Measurements from ENCODE around the gene PTPRG. TPM values are rescaled to one million over a fixed set of nuclear protein-coding genes. Genes with fewer than 3 reads are reported as not detected.

The PTPRG gene
- polyA plus RNA-seq, 2 donors, result 1.1 to 1.6 TPM

DNA sequence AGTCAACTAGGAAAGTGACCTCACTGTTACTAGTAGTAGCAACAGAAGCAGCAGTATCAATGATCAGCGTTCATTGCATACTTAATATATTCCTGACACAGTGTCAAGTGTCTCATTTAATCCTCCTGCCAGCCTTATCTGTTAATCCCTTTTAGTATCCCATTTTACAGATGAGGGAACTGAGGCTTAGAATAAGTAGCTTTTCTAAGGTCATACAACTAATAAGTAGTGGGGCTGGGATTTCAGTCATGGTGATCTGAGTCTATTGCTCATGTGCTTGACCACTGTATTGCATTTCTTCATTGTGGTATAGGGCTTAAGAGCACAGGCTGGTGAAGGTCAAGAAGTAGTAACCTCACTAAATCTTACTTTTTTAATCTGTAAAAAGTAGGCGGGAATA, 233.6 kb downstream of the PTPRG start:
- 60 to 72% methylated on average over 2 of the region's 2 CpGs for WGBS, 2 donors
- Histone ChIP-seq H3K4me1 (ENCODE audit: control insufficient read depth in 2 of 2, insufficient read depth in 2 of 2, low read length in 1 of 2) (no peaks in the 10 kb centered on the region), H3K9me3 (ENCODE audit: control insufficient read depth in 2 of 2, insufficient read depth in 1 of 2, low read depth in 1 of 2, low read length in 1 of 2) (no peaks in the 10 kb centered on the region), H3K4me3 (ENCODE audit: low read depth in 1 of 2, low read length in 2 of 2) (no peak overlapping the region), H3K27ac (ENCODE audit: low read depth in 2 of 2, low read length in 1 of 2) (no peak overlapping the region), H3K27me3 (ENCODE audit: control insufficient read depth in 1 of 2, insufficient read depth in 2 of 2, low read length in 2 of 2) (no peaks in the 10 kb centered on the region), H3K36me3 (ENCODE audit: control insufficient read depth in 2 of 2, insufficient read depth in 2 of 2, low read length in 1 of 2) (no peaks in the 10 kb centered on the region)

DNA sequence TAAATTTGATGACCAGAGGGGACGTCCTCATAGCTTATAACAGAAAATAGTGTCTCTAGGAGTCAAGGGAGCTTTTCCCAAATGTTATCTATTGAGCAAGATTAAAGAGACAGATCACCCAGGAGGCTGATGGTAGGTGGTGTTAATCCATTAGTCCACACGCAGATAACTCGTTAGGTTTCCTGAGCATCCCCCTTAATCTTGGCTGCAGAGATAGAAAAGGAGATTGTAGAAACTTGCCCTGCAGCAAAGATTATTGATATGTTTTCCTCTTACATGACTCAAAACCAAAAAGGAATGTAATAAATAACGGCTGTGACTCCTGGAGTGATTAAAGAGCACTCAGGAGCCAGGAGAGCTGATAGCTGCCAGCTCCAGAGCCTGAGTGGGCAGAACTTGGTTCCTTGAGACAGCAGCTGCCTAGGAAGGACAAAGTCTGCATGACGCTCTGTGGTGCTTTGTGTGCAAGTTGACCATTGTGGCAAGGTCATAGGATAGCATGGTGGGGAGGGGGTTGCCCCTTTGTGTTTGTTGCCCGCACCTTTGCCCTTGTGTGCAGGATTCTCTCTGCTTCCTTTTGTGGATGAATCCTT, 234.8 kb downstream of the PTPRG start:
- WGBS, 2 donors, result 52 to 64% methylated on average over 6 of the region's 6 CpGs
- Histone ChIP-seq H3K36me3 (ENCODE audit: control insufficient read depth in 2 of 2, insufficient read depth in 2 of 2, low read length in 1 of 2) (no peaks in the 10 kb centered on the region), H3K27me3 (ENCODE audit: control insufficient read depth in 1 of 2, insufficient read depth in 2 of 2, low read length in 2 of 2) (no peaks in the 10 kb centered on the region), H3K4me1 (ENCODE audit: control insufficient read depth in 2 of 2, insufficient read depth in 2 of 2, low read length in 1 of 2) (no peaks in the 10 kb centered on the region), H3K27ac (ENCODE audit: low read depth in 2 of 2, low read length in 1 of 2) (no peak overlapping the region), H3K9me3 (ENCODE audit: control insufficient read depth in 2 of 2, insufficient read depth in 1 of 2, low read depth in 1 of 2, low read length in 1 of 2) (no peaks in the 10 kb centered on the region), H3K4me3 (ENCODE audit: low read depth in 1 of 2, low read length in 2 of 2) (no peak overlapping the region)

DNA sequence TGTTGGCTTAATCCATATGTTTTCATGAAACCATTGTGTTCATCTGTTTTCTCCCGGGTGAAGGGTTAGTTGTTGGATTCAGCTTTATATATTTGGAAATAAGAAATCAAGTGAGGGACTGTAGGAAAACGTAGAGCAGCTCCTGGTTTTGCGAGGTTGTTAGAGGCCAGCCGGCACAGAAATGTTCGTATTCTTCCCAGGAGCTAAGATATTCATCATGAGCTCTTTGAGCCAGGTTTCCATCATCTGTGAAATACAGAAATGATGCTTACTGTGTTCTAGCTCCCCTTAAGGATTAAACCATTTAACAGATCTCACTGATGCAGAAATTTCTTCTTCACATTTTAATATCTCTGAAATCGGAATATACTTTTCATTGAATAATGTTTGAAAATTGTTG, 235.5 kb downstream of the PTPRG start:
- H3K9me3 ChIP-seq (ENCODE audit: control insufficient read depth in 2 of 2, insufficient read depth in 1 of 2, low read depth in 1 of 2, low read length in 1 of 2), result no peaks in the 10 kb centered on the region
- no peak overlapping the region for H3K4me3 ChIP-seq (ENCODE audit: low read depth in 1 of 2, low read length in 2 of 2)
- H3K4me1 ChIP-seq (ENCODE audit: control insufficient read depth in 2 of 2, insufficient read depth in 2 of 2, low read length in 1 of 2), result no peaks in the 10 kb centered on the region
- WGBS, 2 donors, result 82 to 86% methylated on average over 6 of the region's 6 CpGs
- no peak overlapping the region for H3K27ac ChIP-seq (ENCODE audit: low read depth in 2 of 2, low read length in 1 of 2)
- H3K36me3 ChIP-seq (ENCODE audit: control insufficient read depth in 2 of 2, insufficient read depth in 2 of 2, low read length in 1 of 2), result no peaks in the 10 kb centered on the region
- H3K27me3 ChIP-seq (ENCODE audit: control insufficient read depth in 1 of 2, insufficient read depth in 2 of 2, low read length in 2 of 2), result no peaks in the 10 kb centered on the region

DNA sequence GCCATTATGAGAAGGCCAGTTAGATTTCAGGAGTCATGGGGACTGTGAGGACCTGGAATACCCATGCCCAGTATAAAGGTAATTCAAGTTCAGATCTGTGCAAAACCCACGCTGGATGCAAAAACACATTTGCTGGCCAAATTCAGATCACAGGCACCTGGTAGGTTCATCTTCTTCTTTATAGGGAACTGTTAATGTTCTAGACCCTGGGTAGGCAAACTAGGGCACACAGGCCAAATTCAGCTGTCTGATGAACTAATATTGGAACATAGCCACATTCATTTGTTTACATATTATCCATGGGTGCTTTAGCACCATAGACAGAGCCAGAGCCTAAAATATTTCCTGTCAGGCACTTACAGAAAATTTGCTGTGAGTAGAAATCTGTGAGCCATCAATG, 241.4 kb downstream of the PTPRG start:
- 84 to 85% methylated on average over 1 of the region's 1 CpG for WGBS, 2 donors
- no peaks in the 10 kb centered on the region for H3K27me3 ChIP-seq (ENCODE audit: control insufficient read depth in 1 of 2, insufficient read depth in 2 of 2, low read length in 2 of 2)
- H3K36me3 ChIP-seq (ENCODE audit: control insufficient read depth in 2 of 2, insufficient read depth in 2 of 2, low read length in 1 of 2), result no peaks in the 10 kb centered on the region
- no peaks in the 10 kb centered on the region for H3K4me1 ChIP-seq (ENCODE audit: control insufficient read depth in 2 of 2, insufficient read depth in 2 of 2, low read length in 1 of 2)
- H3K4me3 ChIP-seq (ENCODE audit: low read depth in 1 of 2, low read length in 2 of 2), result no peak overlapping the region
- H3K27ac ChIP-seq (ENCODE audit: low read depth in 2 of 2, low read length in 1 of 2), result no peak overlapping the region
- no peaks in the 10 kb centered on the region for H3K9me3 ChIP-seq (ENCODE audit: control insufficient read depth in 2 of 2, insufficient read depth in 1 of 2, low read depth in 1 of 2, low read length in 1 of 2)

DNA sequence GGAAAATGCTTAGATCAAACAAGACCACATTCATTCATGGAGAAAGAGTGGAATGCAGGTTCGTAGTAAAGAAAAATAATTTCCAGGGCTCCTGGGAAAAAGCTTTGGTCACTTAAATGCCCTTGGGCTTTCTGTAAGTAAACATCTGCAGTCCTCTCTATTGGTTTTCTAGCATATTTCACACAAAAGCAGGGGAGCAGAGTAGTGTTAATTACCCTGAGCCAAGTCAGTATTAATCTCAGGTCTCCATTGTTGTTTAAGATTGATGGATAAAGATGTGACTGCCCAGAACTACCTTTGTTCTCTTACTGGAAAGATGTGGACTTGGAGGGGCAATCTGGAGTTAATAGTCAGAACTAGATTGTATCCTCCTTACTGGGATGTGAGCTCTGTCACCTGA, 242.6 kb downstream of the PTPRG start:
- no peak overlapping the region for H3K27ac ChIP-seq (ENCODE audit: low read depth in 2 of 2, low read length in 1 of 2)
- WGBS, 2 donors, result 75 to 87% methylated on average over 1 of the region's 1 CpG
- H3K4me3 ChIP-seq (ENCODE audit: low read depth in 1 of 2, low read length in 2 of 2), result no peak overlapping the region
- H3K27me3 ChIP-seq (ENCODE audit: control insufficient read depth in 1 of 2, insufficient read depth in 2 of 2, low read length in 2 of 2), result no peaks in the 10 kb centered on the region
- no peaks in the 10 kb centered on the region for H3K36me3 ChIP-seq (ENCODE audit: control insufficient read depth in 2 of 2, insufficient read depth in 2 of 2, low read length in 1 of 2)
- no peaks in the 10 kb centered on the region for H3K9me3 ChIP-seq (ENCODE audit: control insufficient read depth in 2 of 2, insufficient read depth in 1 of 2, low read depth in 1 of 2, low read length in 1 of 2)
- no peaks in the 10 kb centered on the region for H3K4me1 ChIP-seq (ENCODE audit: control insufficient read depth in 2 of 2, insufficient read depth in 2 of 2, low read length in 1 of 2)

DNA sequence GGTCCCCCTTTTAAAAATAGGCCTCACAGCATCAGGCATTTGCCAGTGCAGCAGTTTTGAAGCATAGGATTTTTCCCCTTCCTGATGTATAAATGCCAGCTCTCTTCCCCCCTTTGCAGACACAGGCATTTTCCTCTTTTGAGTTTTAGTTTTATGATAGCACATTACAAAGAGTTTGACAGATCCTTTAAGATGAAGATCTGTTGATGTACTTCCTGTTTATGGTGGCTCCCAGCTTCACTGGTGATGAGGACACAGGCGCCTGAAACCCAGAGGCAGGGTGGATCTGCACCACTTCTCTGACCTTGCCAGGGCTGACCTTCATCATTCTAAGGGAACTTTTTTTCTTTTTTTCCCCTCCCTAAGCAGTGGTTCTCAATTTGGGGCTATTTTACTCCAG, 243.4 kb downstream of the PTPRG start:
- Histone ChIP-seq H3K36me3 (ENCODE audit: control insufficient read depth in 2 of 2, insufficient read depth in 2 of 2, low read length in 1 of 2) (no peaks in the 10 kb centered on the region), H3K27ac (ENCODE audit: low read depth in 2 of 2, low read length in 1 of 2) (no peak overlapping the region), H3K4me1 (ENCODE audit: control insufficient read depth in 2 of 2, insufficient read depth in 2 of 2, low read length in 1 of 2) (no peaks in the 10 kb centered on the region), H3K9me3 (ENCODE audit: control insufficient read depth in 2 of 2, insufficient read depth in 1 of 2, low read depth in 1 of 2, low read length in 1 of 2) (no peaks in the 10 kb centered on the region), H3K4me3 (ENCODE audit: low read depth in 1 of 2, low read length in 2 of 2) (no peak overlapping the region), H3K27me3 (ENCODE audit: control insufficient read depth in 1 of 2, insufficient read depth in 2 of 2, low read length in 2 of 2) (no peaks in the 10 kb centered on the region)
- 90 to 100% methylated on average over 1 of the region's 1 CpG for WGBS, 2 donors

DNA sequence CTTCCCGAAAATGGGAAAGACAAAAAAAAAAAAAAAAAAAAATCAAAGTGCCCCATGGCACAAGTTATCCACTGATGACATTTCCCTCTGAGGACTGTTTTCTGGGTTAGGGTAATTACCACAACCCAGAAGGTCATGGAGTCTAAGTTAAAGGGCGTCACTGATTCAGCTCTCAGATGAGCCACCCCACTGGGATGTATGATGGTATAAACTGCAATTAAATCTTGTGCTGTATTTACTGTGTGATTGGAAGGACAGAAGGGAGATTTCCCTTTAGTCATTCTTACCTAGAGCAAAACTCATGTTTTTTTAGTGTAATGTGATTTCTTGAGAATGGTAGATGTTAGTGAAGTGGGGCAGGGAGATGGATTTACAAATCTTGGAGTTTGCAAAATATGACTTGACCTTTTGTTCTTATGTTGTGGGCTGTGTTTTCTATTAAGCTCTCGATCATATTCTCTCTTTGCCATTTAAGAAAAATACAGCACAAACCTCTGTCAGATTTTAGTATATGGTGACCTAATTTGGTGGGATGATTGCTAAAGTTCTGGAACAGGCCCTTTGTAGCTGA, 244.2 kb downstream of the PTPRG start:
- no peaks in the 10 kb centered on the region for H3K36me3 ChIP-seq (ENCODE audit: control insufficient read depth in 2 of 2, insufficient read depth in 2 of 2, low read length in 1 of 2)
- H3K27me3 ChIP-seq (ENCODE audit: control insufficient read depth in 1 of 2, insufficient read depth in 2 of 2, low read length in 2 of 2), result no peaks in the 10 kb centered on the region
- no peaks in the 10 kb centered on the region for H3K9me3 ChIP-seq (ENCODE audit: control insufficient read depth in 2 of 2, insufficient read depth in 1 of 2, low read depth in 1 of 2, low read length in 1 of 2)
- H3K4me3 ChIP-seq (ENCODE audit: low read depth in 1 of 2, low read length in 2 of 2), result no peak overlapping the region
- H3K4me1 ChIP-seq (ENCODE audit: control insufficient read depth in 2 of 2, insufficient read depth in 2 of 2, low read length in 1 of 2), result no peaks in the 10 kb centered on the region
- 68 to 77% methylated on average over 3 of the region's 3 CpGs for WGBS, 2 donors
- no peak overlapping the region for H3K27ac ChIP-seq (ENCODE audit: low read depth in 2 of 2, low read length in 1 of 2)

DNA sequence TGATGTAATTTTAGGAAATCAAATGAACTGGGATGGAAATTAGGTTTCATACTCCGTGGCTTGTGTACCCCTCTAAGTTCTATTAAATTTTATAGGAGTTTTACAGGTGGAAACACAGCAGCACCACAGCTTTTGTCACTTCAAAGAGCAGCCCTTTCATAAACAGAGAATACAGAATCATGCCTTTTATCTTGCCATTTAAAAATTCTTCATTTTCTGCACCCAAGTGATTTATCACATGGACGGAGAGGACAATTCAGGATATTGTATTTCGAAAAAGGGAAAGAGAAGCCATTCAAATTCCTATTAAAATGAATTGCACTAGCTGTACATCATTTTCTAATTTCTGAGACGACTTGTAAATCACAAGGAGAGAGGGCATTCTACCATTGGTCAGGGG, 245.4 kb downstream of the PTPRG start:
- H3K9me3 ChIP-seq (ENCODE audit: control insufficient read depth in 2 of 2, insufficient read depth in 1 of 2, low read depth in 1 of 2, low read length in 1 of 2), result no peaks in the 10 kb centered on the region
- H3K4me1 ChIP-seq (ENCODE audit: control insufficient read depth in 2 of 2, insufficient read depth in 2 of 2, low read length in 1 of 2), result peaks cover 0 to 2% of the 10 kb centered on the region in 2 donors
- no peaks in the 10 kb centered on the region for H3K36me3 ChIP-seq (ENCODE audit: control insufficient read depth in 2 of 2, insufficient read depth in 2 of 2, low read length in 1 of 2)
- H3K27ac ChIP-seq (ENCODE audit: low read depth in 2 of 2, low read length in 1 of 2), result no peak overlapping the region
- WGBS, 2 donors, result 85% methylated on average over 4 of the region's 4 CpGs
- H3K4me3 ChIP-seq (ENCODE audit: low read depth in 1 of 2, low read length in 2 of 2), result no peak overlapping the region
- no peaks in the 10 kb centered on the region for H3K27me3 ChIP-seq (ENCODE audit: control insufficient read depth in 1 of 2, insufficient read depth in 2 of 2, low read length in 2 of 2)

DNA sequence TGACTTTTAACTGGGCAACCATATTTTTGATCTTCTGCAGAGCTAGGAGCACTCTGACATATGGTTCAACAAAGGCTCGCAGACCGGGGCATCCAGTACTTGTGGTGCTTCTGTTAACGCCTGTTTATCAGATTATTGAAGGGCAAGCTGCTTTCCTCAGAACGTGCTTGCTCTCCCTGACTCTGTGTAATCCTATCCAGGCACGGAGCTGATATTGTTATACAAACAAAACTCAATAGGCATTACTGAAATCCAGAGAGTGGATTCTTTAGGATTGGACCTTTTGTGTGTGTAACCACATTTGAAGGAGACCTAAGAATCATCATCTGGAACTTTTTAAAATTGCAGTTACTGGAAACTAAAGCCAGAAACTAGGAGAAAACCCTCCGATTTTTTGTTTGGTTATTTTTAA, 246.5 kb downstream of the PTPRG start:
- Histone ChIP-seq H3K27me3 (ENCODE audit: control insufficient read depth in 1 of 2, insufficient read depth in 2 of 2, low read length in 2 of 2) (no peaks in the 10 kb centered on the region), H3K27ac (ENCODE audit: low read depth in 2 of 2, low read length in 1 of 2) (no peak overlapping the region), H3K4me3 (ENCODE audit: low read depth in 1 of 2, low read length in 2 of 2) (no peak overlapping the region), H3K36me3 (ENCODE audit: control insufficient read depth in 2 of 2, insufficient read depth in 2 of 2, low read length in 1 of 2) (no peaks in the 10 kb centered on the region), H3K4me1 (ENCODE audit: control insufficient read depth in 2 of 2, insufficient read depth in 2 of 2, low read length in 1 of 2) (peaks cover 0 to 2% of the 10 kb centered on the region in 2 donors), H3K9me3 (ENCODE audit: control insufficient read depth in 2 of 2, insufficient read depth in 1 of 2, low read depth in 1 of 2, low read length in 1 of 2) (no peaks in the 10 kb centered on the region)
- WGBS, 2 donors, result 47 to 60% methylated on average over 6 of the region's 6 CpGs

DNA sequence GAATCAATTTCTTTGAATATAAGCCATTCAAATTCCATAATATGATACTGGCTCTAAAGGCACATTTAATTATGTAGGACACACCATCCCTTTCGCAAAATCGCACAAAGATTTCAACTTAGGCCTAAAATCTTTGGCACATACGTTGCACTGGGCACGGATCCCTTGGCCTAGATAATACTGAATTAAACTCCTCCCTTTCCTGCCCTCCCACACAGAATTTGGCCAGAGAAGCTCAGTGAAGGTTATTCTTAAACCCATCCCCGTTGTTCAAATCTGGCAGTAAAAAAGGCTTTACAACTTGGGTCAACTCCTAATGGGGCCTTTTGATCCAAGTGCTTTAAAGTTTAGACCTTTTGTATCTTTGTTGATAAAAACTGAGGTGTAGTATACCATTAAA, 247.2 kb downstream of the PTPRG start:
- Histone ChIP-seq H3K4me3 (ENCODE audit: low read depth in 1 of 2, low read length in 2 of 2) (no peak overlapping the region), H3K9me3 (ENCODE audit: control insufficient read depth in 2 of 2, insufficient read depth in 1 of 2, low read depth in 1 of 2, low read length in 1 of 2) (no peaks in the 10 kb centered on the region), H3K27ac (ENCODE audit: low read depth in 2 of 2, low read length in 1 of 2) (no peak overlapping the region), H3K36me3 (ENCODE audit: control insufficient read depth in 2 of 2, insufficient read depth in 2 of 2, low read length in 1 of 2) (no peaks in the 10 kb centered on the region), H3K27me3 (ENCODE audit: control insufficient read depth in 1 of 2, insufficient read depth in 2 of 2, low read length in 2 of 2) (no peaks in the 10 kb centered on the region), H3K4me1 (ENCODE audit: control insufficient read depth in 2 of 2, insufficient read depth in 2 of 2, low read length in 1 of 2) (peaks cover 0 to 2% of the 10 kb centered on the region in 2 donors)
- WGBS, 2 donors, result 30 to 32% methylated on average over 5 of the region's 5 CpGs
